GM19238 (cell line): ENCODE measurements around the gene CFD.

ENCODE experiments used
- DNase-seq: peaks from one replicate; pipeline ENCODE4 v3.0.0; 2011; ENCODE audit warnings: low spot score; ENCODE audit not compliant: insufficient read length

Gene CFD

DNA sequence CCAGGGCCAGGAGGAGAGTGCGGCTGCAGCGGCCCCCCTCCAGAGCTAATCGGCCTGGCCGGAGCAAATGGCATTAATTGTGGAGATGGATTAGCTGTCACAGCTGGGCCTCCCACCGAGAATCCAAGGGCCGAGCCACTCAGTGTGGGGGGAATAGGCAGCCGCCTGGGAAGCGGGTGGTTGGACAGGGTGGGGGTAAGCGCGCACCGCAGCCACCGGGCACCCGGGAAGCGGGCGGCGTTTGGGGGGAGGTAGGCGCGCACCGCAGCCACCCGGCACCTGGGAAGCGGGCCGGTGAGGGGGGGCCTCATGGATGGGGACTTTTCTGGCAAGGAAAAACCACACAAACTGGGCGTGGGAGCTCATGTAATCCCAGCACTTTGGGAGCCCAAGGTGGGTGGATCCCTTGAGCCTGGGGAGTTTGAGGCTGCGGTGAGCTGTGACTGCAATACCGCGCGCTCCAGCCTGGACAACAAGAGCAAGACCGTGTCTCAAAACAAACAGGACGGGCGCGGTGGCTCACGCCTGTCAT, 43.9 kb downstream of the CFD start:
- DNase-seq, result no peak

DNA sequence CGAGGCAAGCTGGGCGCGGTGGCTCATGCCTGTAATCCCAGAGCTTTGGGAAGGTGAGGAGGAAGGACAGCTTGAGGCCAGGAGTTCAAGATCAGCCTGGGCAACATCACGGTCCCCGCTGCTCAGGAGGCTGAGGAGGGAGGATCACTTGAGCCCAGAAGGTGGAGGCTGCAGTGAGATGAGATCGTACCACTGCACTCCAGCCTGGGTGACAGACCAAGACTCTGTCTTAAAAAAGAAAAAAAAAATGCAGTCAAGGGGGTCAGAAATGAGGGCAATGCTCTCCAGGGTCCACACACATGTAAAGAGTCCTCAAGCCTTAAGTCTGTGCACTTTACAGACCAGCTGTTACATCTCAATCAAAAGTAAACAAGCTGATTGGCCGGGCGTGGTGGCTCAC, 45.1 kb downstream of the CFD start:
- DNase-seq, result no peak

DNA sequence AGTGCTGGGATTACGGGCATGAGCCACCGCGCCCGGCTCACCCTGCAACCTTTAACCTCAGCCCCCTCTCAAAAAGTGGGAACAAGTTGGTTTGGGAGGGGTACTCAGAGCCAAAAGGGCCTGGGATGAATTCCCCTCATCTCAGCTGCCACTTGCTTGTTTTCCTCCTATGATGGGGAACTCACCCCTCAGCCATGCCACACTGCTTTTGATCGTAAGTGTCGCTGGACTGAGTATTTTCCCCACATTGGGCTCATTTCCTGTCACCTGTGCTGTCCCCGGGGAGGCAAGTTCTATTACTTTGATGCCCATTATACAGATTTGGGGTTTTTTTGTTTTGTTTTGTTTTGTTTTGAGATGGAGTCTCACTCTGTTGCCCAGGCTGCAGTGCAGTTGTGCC, 47.0 kb downstream of the CFD start:
- no peak for DNase-seq

DNA sequence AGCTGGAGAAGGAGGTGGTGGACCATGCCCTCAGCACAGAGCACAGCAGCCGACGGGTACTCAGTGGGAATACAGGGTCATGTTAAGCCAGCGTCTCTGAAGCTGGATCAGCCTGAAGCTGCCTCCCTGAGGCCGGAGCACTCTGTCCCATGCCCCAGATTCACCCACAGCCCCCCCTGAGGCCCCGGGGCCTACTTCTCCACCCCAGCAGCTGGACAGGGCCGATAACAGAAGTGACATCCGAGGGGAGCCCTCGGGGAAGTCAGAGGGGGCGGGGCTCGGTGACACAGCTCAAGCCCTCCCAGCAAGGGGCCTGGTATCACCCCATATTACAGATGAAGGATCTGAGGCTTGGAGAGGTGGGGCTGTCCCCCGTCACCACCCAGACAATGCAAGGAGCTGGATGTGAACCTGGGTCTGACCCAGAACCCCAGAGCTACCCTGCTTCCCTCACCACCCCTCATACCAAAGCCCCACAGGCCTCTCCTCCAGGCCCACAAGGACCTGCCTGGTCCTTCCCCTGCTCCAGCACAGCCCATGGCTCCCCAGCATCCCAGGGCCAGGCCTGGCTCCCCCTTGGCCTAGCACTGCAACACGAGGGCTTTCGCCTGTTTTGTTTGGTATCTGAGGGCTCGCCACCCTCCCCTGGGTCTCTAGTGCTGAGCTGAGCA, 47.9 kb downstream of the CFD start:
- no peak for DNase-seq

DNA sequence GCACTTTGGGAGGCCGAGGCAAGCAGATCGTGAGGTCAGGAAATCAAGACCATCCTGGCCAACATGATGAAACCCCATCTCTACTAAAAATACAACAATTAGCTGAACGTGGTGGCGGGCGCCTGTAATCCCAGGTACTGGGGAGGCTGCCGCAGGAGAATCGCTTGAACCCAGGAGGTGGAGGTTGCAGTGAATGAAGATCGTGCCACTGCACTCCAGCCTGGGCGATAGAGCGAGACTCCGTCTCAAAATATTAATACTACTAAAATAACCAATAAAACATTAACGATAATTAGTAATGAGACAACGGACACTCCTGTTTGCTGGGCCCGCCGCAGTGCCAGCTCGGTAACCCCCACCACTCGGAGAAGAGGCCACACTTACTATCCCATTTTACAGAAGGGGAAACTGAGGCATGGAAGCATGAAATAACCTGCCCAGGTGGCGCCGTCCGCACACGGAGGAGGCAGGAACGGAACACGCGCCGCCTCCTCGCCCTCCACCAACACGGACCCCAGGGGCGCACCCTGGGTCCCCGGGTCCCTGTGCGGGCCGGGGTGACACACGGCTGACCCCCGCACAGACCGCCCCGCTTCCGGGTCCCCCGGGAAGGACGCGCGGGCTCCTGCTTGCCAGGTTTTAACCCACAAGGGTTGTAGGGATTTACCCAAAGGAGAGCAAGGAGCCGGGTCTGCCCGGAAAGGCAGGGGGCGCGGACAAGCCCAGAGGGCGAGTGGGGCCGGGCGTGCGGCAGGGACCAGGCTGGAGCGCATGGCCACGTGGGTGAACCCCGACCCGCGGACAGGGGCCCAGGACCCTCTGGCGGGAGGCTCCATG, 52.0 kb downstream of the CFD start:
- no peak for DNase-seq

DNA sequence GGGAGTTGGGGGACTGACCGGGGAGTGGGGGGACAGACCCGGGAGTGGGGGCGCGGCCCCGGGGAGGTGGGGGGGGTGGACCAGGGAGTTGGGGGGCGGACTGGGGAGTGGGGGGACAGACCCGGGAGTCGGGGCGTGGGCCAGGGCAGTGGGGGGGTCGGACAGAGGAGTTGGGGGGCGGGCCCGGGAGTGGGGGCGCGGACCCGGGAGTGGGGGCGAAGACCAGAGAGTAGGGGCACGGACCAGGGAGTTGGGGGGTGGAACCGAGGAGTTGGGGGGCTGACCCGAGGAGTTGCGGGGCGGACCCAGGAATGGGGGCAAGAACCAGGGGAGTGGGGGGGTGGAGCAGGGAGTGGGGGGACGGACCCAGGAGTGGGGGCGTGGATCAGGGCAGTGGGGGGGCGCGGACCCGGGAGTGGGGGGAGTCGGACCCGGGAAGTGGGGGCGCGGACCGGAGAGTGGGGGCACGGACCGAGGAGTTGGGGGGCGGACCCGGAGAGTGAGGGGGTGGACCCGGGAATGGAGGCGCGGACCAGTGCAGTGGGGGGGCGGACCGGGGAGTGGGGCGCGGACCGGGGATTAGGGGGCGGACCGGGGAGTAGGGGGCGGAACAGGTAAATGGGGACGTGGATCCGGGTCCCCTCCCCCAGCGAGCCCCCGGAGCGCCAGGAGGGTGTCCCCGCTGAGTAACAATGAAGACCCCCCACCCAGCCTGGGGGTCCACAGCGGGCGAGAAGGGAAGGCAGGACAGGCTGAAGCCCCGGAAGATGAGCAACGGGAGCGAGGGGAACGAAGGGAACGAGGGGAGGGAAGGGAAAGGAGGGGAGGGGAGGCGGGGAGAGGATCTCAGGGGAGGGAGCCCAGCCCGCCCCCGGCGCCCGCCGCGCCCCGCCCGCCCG, 53.0 kb downstream of the CFD start:
- no peak for DNase-seq
